GM18507 (cell line): ENCODE measurements around the gene LEMD1.
A peak's percentile ranks its signal among the peaks of the same experiment; 100 is the strongest.
"Not testable (repeated sequence)": the region's sequence is repeated elsewhere in the genome, so short reads cannot be mapped to it uniquely, and the experiment has no call there.

ENCODE experiments used
- DNase-seq: peaks from one replicate; pipeline ENCODE4 v3.0.0; 2011; ENCODE audit warnings: low read depth; ENCODE audit not compliant: insufficient read length; ENCODE audit errors: extremely low spot score
- FAIRE-seq: peaks from 2 replicates; lab custom pipeline; 2011; peaks lifted over from hg19 to GRCh38; lab: Jason Lieb, UNC

LEMD1 gene

DNA sequence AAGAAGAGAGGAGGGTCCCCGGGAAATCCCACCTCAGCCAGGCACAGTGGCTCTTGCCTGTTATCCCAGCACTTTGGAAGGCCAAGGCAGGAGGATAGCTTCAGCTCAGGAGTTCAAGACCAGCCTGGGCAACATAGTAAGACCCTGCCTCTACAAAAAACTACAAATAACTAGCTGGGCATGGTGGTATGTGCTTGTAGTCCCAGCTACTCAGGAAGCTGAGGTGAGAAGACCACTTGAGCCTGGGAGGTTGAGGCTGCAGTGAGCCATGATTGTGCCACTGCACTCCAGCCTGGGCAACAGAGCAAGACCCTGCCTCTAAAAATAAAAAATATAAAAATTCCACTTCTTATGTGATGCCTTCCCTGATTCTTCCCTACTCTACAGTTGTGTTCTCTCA lies 10.8 kb upstream of the LEMD1 start:
- DNase-seq, FAIRE-seq: not testable (repeated sequence)

DNA sequence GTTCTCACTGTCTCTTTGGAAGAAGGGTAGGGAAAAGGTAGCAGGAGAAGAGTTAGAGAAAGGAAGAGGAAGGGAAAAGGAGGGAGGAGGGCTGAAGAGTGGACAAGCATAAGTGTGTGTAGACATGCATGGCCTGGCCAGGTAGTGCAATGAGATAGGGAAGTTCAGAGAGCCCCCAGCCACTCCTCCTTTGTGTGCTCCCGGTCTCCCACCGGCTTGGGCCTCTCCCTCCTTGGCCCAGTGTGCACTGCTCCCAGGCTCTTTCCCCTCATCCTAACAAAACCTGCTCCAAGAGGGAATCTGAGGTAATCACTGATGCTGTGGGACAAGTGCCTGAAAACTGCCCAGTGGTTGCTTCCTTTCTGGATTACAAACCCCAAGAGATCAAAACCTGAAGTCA lies 10.3 kb upstream of the LEMD1 start:
- FAIRE-seq = no peak
- DNase-seq = no peak

DNA sequence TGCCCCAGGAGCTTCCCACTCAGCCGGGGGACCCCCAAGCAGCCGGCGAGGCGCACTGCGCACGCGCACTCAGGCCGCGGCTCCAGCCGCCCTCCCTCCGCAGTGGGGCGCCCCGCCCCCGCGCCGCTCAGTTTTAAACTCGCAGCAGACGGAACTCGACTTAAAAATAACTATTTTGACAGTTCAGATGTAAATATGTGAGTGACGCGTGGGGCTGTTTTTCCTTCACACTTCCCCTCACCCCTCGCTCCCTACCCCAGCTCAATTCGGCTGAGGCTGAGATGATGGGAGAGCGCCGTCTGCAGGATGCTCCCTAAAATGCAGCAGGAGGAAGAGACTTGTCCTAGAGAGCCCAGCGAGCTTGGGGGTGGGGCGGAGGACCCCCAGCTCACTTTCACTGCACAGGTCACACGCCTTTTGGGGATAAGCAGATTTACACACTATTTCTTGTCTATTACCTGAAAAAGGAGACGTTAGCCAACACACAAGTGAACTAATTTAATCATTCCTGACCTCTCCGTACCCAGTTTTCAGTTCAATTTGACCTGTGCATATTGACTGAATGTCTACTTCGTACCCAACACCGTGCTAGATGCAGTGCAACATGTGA lies 8.9 kb upstream of the LEMD1 start:
- DNase-seq (no peak), FAIRE-seq (peak; percentile 57)

DNA sequence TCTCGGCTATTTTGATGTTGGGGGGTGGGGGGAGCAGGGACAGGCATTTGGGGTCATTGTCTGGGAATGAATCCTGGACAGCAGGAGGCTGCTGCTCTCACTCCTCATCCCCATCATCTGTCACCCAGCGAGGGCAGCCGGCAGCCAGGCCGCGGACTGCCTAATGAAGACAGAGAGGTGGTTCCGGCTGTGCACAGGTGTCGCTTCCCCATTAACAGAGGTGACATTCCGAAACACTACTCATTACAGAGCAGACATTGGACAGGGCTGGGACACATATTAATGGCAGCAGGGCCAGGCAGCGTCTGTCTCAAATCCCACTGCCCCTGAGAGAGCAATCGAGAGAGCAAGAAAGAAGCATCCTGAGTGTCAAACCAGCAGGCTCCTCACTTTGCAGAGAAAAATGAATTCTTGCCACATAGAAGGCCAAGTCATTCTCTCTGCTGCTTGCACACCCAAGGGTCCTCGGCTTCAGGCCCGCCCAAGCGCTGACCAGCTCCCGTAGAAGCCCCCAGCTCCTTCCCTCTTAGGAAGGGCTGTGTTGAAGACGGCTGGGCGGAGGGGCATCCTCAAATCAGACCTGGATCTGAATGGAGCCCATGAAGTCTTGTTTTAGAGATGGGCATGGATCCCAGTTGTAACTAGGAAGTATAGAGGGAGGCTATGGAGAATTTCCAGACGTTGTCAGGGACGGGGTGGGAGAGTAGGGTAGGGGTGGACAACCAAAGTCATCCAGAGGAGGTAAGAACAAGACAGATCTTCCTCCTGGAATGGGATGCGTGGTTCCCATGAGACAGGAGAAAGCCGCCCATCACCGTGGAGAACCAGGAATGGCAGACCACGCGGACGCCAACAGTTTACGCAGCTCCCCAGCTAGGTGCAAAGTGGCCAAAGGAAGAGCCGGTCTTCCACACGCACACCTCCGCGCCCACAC lies 8.2 kb upstream of the LEMD1 start:
- no peak for FAIRE-seq
- DNase-seq = no peak

DNA sequence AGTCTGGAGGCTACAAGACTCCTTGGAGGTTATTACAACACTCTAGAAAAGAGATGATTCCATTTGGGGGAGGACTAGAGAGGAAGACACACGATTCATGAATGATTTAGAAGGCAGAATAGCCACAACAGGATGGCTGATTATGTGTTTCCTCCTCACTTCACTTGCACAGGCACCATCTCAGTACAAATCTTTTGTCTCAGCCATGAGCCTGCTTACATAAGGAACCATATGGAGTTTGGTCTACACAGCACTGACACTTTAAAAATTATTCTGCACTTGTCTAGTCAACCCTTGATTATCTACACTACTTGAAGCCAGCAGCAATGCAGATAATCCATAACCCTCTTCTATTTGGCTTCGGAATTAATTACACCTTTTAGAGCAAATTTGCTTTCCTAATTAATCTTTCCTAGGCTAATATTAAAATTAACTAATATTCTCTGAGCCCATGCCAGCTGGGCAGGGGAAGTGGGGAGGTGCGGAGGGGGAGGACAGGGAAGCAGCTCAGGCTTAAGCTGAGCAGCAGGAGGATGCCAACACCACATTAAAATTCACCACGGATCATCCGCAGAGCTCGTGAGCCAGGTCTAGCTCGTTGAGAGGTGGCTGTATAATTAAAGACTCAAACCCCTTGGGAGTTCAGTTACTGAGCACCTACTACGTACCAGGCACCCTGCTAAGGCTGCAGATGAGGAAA lies 3.2 kb upstream of the LEMD1 start:
- DNase-seq (no peak), FAIRE-seq (no peak)

DNA sequence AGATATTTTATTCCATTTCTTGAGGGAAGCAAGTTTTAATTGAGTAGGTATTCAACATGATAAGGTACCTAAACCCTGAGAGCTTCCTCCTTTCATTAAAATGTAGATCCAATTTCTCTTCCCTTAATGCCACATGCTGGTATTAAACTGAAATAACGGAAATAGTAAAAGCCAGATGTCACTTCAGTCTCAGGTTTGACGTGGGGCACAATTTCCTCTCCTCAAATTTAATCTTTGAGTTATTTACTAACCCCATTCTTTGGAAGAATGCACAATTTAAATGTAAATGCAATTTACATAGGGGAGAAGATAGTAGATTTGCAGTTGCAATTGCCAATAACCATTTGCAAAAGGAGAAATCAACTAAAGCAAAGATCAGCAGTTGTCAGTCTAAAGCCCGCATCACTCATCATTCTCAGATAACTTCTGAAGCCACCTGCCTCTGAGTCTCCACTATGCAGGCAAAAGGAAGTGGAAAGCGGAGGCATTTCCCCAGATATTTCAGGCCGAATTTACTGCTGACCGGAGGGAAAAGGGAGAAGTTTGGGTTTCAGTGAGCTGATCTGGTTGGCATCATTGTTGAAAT lies 2.1 kb upstream of the LEMD1 start:
- FAIRE-seq = no peak
- DNase-seq = no peak

DNA sequence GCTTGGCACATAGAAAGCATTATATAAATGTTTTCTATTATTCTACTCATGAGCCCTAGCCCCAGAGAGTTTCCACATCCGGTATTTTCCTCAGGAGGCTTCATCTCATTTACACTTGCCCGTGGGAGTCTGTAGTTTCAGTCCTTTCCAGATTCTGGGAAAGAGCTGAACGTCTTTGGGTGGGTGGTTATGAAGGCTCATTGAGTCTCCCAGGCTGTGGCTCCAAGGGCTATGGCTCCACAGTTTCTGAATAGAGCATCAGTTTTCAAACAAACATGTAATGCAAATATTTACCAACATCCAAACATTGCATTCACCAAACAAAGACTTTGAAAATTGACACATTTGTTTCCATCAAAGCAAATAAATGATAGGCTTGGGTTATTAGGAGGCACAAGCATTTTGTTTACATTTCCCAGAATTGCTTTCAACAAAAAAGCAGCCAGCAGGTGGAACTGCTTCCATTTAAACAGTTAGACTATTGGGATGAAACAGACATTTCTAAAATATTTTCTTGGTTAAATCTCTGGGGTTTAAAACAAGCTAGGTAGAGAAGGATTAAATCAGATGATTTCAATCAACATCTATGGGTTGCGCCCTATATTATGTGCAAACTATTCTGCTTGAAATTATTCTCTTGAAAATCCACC lies 1.3 kb upstream of the LEMD1 start:
- DNase-seq (no peak), FAIRE-seq (no peak)

DNA sequence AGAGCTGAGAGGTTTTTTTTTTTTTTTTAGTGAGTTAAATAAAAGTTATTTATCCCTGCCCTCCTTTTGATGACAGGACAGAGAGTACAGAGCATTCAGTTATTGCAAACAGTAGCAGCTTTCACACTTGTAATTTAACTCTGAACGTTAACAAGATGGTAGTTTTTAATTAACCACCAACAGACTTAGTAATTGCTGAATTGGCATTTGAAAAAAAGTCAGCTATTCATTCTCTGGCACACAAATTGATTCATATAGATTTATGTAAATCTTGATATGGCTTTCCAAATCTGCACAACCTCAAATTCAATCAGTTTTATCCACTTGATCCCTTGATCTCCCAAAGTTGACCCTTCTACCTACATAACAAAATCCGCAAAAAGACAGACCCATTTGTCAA lies 918 bp downstream of the LEMD1 start:
- DNase-seq = no peak
- FAIRE-seq = no peak

DNA sequence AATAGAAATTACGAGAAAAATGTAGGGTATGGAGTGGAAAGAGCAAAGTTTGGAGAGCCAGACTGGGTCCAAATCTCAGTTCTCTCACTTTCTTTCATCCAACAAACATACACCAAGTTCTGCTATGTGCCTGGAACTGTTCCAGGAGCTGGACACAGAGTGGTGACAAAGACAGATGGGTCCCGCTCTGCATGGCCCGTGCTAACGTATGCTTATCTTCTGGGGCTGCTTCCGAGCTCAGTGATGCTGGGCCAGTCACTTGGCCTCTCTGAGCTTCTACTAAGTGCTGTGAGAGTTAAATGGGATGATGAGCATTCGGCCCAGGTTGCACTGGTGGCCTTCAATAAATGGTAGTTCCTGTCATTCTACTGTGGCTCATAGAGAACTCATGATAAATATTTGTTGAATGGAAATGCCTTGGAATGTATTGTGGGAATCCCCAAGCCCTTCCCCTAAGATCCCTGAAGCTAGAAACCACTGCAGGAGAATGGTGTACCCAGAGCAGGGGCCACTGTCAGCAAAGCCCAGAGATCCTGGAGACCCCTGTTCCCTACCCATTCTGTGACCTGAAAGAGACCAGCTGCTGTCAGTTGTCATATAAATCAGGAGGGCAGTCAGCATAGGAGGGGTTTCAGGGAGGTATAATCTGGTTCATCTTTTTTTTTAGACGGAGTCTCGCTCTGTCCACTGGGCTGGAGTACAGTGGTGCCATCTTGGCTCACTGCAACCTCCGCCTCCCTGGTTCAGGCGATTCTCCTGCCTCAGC lies 3.8 kb downstream of the LEMD1 start:
- FAIRE-seq (no peak), DNase-seq (no peak)

DNA sequence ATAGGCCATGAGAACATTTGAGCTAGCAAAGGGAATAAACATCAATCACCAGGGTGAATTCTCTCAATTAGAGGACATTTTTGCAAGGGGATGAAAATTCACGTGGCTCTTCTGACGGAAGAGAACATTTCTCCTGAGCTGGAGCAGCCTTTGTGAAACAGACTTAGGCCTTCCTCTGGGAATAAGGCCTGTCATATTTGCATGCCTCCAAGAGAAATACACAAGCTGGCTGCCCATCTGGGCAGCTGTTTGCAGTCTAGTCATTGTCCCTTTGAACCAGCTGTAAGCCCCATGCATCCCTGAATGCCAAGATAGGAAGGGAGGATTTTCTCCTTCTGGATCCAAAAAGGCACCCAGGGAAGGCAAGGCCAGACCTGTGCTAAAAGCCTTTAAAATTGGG lies 5.5 kb downstream of the LEMD1 start:
- no peak for DNase-seq
- FAIRE-seq = no peak

DNA sequence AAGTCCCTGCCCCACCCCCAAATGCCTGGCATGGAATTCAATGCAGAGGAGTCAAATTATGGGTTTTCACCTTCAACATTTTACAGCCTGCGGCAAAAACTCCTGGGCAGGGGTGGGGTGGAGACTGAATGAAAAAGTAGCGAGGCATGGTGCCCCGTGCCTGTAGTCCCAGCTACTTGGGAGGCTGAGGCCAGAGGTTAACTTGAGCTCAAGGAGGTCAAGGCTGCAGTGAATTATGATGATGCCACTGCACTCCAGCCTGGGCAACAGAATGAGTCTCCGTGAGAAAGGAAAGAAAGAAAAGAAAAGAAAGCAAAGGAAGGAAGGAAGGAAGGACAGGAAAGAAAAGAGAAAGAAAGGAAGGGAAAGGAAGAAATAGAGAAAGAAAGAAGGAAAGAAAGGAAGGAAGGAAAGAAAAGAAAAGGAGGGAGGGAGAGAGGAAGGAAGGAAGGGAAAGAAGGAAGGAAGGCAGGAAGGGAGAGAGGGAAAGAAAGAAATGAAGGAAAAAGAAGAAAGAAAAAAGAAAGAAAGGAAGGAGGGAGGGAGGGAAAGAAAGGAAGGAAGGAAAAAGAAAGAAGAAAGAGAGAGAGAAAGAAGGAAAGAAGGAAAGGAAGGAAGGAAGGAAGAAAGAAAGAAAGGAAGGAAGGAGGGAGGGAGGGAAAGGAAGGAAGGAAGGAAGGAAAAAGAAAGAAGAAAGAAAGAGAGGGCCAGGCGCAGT lies 11.1 kb downstream of the LEMD1 start:
- no peak for DNase-seq

DNA sequence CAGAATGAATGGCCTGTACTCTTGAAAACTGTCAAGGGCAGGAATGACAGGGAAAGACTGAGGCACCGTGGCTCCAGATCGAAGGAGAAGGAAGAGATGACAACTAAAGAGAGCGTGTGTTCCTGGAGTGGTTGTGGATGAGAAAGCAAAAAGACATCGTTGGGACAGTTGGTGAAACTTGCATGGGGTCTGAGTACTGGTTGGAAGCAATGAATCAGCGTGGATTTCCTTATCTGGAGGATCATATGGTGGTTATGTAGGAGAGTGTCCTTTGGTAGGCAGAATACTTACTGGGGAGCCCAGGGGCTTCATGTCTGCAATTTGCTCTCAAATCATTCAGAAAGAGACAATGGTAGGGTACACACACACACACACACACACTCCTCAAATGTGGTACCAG lies 13.9 kb downstream of the LEMD1 start:
- no peak for DNase-seq
- FAIRE-seq = no peak

More for the DNA sequence above, 11.1 kb downstream of the LEMD1 start:
- FAIRE-seq = no peak

DNA sequence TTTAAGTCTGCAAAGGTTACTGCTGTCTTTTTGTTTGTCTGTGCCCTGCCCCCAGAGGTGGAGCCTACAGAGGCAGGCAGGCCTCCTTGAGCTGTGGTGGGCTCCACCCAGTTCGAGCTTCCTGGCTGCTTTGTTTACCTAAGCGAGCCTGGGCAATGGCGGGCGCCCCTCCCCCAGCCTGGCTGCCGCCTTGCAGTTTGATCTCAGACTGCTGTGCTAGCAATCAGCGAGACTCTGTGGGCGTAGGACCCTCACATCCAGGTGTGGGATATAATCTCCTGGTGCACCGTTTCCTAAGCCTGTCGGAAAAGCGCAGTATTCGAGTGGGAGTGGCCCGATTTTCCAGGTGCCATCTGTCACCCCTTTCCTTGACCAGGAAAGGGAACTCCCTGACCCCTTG lies 15.6 kb downstream of the LEMD1 start:
- not testable (repeated sequence) for DNase-seq, FAIRE-seq

DNA sequence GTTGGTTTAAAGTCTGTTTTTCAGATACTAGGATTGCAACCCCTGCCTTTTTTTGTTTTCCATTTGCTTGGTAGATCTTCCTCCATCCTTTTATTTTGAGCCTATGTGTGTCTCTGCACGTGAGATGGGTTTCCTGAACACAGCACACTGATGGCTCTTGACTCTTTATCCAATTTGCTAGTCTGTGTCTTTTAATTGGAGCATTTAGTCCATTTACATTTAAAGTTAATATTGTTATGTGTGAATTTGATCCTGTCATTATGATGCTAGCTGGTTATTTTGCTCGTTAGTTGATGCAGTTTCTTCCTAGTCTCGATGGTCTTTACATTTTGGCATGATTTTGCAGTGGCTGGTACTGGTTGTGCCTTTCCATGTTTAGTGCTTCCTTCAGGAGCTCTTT lies 17.4 kb downstream of the LEMD1 start:
- DNase-seq, FAIRE-seq: not testable (repeated sequence)

DNA sequence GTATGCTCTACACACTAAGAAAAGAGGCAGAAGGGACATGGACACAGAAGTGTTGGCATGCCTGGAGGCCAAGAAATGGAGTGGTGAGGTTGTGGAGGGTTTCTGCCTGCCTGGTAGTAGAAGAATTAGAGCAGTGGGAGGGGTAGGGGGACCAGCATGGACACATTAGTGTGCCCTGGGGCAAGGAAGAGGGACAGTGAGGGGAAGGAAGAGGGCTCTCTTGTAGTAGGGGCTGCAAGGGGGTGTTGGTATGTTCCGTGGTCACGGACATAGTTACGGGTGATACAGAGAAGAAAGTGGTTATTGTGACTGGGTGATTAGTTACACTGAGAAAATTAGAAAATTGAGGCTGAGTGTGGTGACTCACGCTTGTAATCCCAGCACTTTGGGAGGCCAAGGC lies 23.3 kb downstream of the LEMD1 start:
- DNase-seq (no peak), FAIRE-seq (no peak)

DNA sequence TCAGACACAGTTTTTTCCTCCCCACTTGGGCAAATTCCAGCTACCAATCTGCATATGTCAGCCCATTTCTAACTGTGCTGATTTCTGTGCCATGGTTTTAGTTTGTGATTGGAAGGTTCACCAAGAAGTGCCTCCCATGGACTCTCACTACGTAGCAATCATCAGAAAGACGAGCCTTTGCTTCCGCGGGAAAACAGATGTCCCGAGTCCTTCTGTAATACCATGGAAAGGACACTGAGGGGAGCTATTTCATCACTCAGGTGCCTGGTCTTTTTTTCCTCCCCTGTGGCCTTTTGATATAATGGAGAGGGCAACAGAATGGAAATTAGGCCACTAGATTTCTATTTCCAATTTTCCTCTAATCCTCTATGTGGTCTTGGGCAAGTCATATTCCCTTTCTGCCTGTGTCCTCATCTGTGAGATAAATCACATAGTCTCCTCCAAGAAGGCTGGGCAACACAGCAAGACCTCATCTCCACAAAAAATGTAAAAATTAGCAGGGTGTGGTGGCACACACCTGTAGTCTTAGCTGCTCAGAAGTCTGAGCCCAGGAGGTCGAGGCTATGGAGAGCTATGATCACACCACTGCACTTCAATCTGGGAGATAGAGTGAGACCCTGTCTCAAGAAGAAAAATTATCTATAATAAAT lies 24.8 kb downstream of the LEMD1 start:
- FAIRE-seq (peak; percentile 57), DNase-seq (peak; percentile 14)

DNA sequence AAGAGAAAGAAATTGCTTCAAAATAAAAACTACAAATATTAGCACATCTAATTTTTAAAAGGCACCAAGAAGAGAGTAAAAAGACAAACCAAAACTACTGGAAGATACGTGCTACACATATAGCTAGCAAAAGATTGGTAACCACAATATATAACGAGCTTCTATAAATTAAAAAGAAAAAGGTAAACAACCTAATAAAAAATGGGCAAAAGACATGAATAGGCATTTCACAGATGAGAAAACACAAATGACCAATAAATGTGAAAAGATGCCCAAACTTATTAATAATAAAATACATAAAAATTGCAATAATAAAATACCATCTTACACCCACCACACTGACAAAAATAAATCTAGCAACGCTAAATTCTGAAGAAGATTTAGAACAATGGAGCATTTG lies 26.2 kb downstream of the LEMD1 start:
- DNase-seq (no peak), FAIRE-seq (no peak)

DNA sequence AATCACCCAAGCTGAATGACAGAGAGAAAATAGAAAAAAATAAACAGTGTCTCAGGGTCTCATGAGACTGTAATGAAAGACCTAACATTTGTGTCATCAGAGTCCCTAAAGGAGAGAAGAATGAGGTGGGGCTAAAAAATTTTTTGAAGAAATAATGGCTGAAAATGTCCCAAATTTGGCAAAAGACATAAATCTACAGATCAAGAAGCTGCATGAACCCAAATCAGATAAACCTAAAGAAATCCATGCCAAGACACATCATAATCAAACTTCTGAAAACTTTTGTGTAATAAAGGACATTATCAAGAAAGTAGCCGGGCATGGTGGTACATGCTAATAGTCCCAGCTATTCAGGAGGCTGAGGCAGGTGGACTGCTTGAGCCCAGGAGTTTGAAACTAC lies 29.2 kb downstream of the LEMD1 start:
- DNase-seq = no peak
- FAIRE-seq = no peak
